NT2/D1 (cell line): Measurements from ENCODE around the gene C5AR1.

Source experiments
- SUZ12 ChIP-seq: IDR thresholded peaks from 2 replicates; pipeline ENCODE4 v1.6.1; 2011; ENCODE audit not compliant: insufficient read length, insufficient read depth; ENCODE audit errors: extremely low read depth
- ZNF274 ChIP-seq: IDR thresholded peaks from 2 replicates; pipeline ENCODE4 v1.6.1; 2011; ENCODE audit warnings: mild to moderate bottlenecking, low read depth, low read length

- no peak for TF ChIP-seq ZNF274
- no peak for TF ChIP-seq SUZ12
Measured at GRCh38 chr19:47356900-47357299, 47.2 kb downstream of the C5AR1 start.
